ENCODE measurements around the gene KIF6. TPM values are rescaled to one million over a fixed set of nuclear protein-coding genes. Genes with fewer than 3 reads are reported as not detected.

KIF6 gene
- total and polyA plus RNA-seq, 2 donors (not counting 1 experiment from before 2014, with no cell fraction given), result not detected

- no peak overlapping the region for H3K27ac Mint-ChIP-seq
- Histone ChIP-seq H3K9ac (ENCODE audit: low read length) (no peak overlapping the region), H3K4me3 (ENCODE audit: control extremely low read depth in 1 of 5, extremely low read depth in 1 of 5, insufficient read depth in 1 of 5, low read depth in 2 of 5, low read length in 4 of 5) (no peak overlapping the region), H3K79me2 (ENCODE audit: control insufficient read depth, insufficient read depth, low read length) (no peaks in the 10 kb centered on the region), H3K27ac (ENCODE audit: low read length in 2 of 2) (no peak overlapping the region), H3K27me3 (replicated peaks in 1 of 4; ENCODE audit: control extremely low read depth in 1 of 4, control insufficient read depth in 3 of 4, insufficient read depth in 4 of 4, low read length in 3 of 4) (peaks cover 0 to 4% (median 0%) of the 10 kb centered on the region in 4 experiments), H3K36me3 (replicated peaks in 1 of 2; ENCODE audit: control extremely low read depth in 1 of 2, control insufficient read depth in 1 of 2, extremely low read depth in 1 of 2, insufficient read depth in 2 of 2, low read length in 1 of 2) (no peaks in the 10 kb centered on the region), H4K20me1 (ENCODE audit: control insufficient read depth, insufficient read depth, low read length, poor library complexity, severe bottlenecking) (no peaks in the 10 kb centered on the region), H3K4me1 (ENCODE audit: control insufficient read depth in 2 of 2, insufficient read depth in 2 of 2, low read length in 2 of 2) (peaks cover 0 to 7% of the 10 kb centered on the region in 2 donors), H3K4me2 (replicated peaks; ENCODE audit: low read depth, low read length, poor library complexity, severe bottlenecking) (no peak overlapping the region), H3K9me3 (ENCODE audit: control extremely low read depth in 1 of 3, control insufficient read depth in 2 of 3, insufficient read depth in 1 of 3, low read length in 2 of 3) (no peaks in the 10 kb centered on the region), H2AFZ (ENCODE audit: insufficient read depth, low read depth, low read length, poor library complexity, severe bottlenecking) (no peak overlapping the region)
- no peak overlapping the region for H3K4me3 Mint-ChIP-seq
- H3K4me1 Mint-ChIP-seq, result peaks cover 10% of the 10 kb centered on the region
- H3K27me3 Mint-ChIP-seq, result peaks cover 15% of the 10 kb centered on the region
- ChIA-PET POLR2A (no interaction called here), CTCF (no interaction called here)
- DNase-seq (no peak), ATAC-seq (ENCODE audit: low read depth) (no peak)
- intact Hi-C loops (cut with micrococcal nuclease), result no loop called here
- H3K9me3 Mint-ChIP-seq (ENCODE audit: insufficient read depth), result no peaks in the 10 kb centered on the region
- 90% methylated on average over 3 of the region's 3 CpGs for WGBS (ENCODE audit: insufficient coverage)
- TF ChIP-seq CTCF (IDR thresholded peaks at IDR 0.05), result no peak
- no peak for TF ChIP-seq EZH2 (IDR thresholded peaks at IDR 0.05; ENCODE audit: borderline replicate concordance, insufficient read depth, low read depth, low read length, poor library complexity, severe bottlenecking)
These were observed 335.8 kb downstream of the KIF6 start for GRCh38 chr6:39389484-39389767.

- intact Hi-C loops (cut with micrococcal nuclease), result no loop called here
These were observed 336.4 kb downstream of the KIF6 start for GRCh38 chr6:39388606-39389483.

More at GRCh38 chr6:39388606-39389483, 336.4 kb downstream of the KIF6 start:
- Histone ChIP-seq H3K4me2 (replicated peaks; ENCODE audit: low read depth, low read length, poor library complexity, severe bottlenecking) (no peak overlapping the region), H2AFZ (ENCODE audit: insufficient read depth, low read depth, low read length, poor library complexity, severe bottlenecking) (no peak overlapping the region), H3K27me3 (replicated peaks in 1 of 4; ENCODE audit: control extremely low read depth in 1 of 4, control insufficient read depth in 3 of 4, insufficient read depth in 4 of 4, low read length in 3 of 4) (peaks cover 0 to 4% (median 0%) of the 10 kb centered on the region in 4 experiments), H3K36me3 (replicated peaks in 1 of 2; ENCODE audit: control extremely low read depth in 1 of 2, control insufficient read depth in 1 of 2, extremely low read depth in 1 of 2, insufficient read depth in 2 of 2, low read length in 1 of 2) (no peaks in the 10 kb centered on the region), H3K27ac (ENCODE audit: low read length in 2 of 2) (no peak overlapping the region), H3K4me3 (ENCODE audit: control extremely low read depth in 1 of 5, extremely low read depth in 1 of 5, insufficient read depth in 1 of 5, low read depth in 2 of 5, low read length in 4 of 5) (no peak overlapping the region), H4K20me1 (ENCODE audit: control insufficient read depth, insufficient read depth, low read length, poor library complexity, severe bottlenecking) (no peaks in the 10 kb centered on the region), H3K79me2 (ENCODE audit: control insufficient read depth, insufficient read depth, low read length) (no peaks in the 10 kb centered on the region), H3K4me1 (ENCODE audit: control insufficient read depth in 2 of 2, insufficient read depth in 2 of 2, low read length in 2 of 2) (peaks cover 0 to 7% of the 10 kb centered on the region in 2 donors), H3K9ac (ENCODE audit: low read length) (no peak overlapping the region), H3K9me3 (ENCODE audit: control extremely low read depth in 1 of 3, control insufficient read depth in 2 of 3, insufficient read depth in 1 of 3, low read length in 2 of 3) (no peaks in the 10 kb centered on the region)
- H3K27ac Mint-ChIP-seq, result no peak overlapping the region
- WGBS (ENCODE audit: insufficient coverage), result 38% methylated on average over 5 of the region's 12 CpGs
- H3K27me3 Mint-ChIP-seq, result peaks cover 15% of the 10 kb centered on the region
- TF ChIP-seq CTCF (IDR thresholded peaks at IDR 0.05) (no peak), EZH2 (IDR thresholded peaks at IDR 0.05; ENCODE audit: borderline replicate concordance, insufficient read depth, low read depth, low read length, poor library complexity, severe bottlenecking) (no peak)
- H3K4me1 Mint-ChIP-seq, result peaks cover 10% of the 10 kb centered on the region
- no peak overlapping the region for H3K4me3 Mint-ChIP-seq
- ATAC-seq (ENCODE audit: low read depth) (no peak), DNase-seq (no peak)
- H3K9me3 Mint-ChIP-seq (ENCODE audit: insufficient read depth), result no peaks in the 10 kb centered on the region
- POLR2A ChIA-PET, result no interaction called here
- CTCF ChIA-PET, result no interaction called here

Measured in B cell (primary cell).